Epithelial cell of proximal tubule (primary cell): ENCODE measurements around the gene SLC9A9. TPM values are rescaled to one million over a fixed set of nuclear protein-coding genes. Genes with fewer than 3 reads are reported as not detected.
A peak's percentile ranks its signal among the peaks of the same experiment; 100 is the strongest.

Experiments
- DNase-seq: peaks from one replicate; pipeline ENCODE4 v3.0.0-alpha.2; 2011; ENCODE audit warnings: low read depth
- H3K4me3 ChIP-seq: 2 replicates; pipeline ENCODE4 v1.5.1; 2011; ENCODE audit warnings: low read depth, mild to moderate bottlenecking, low read length
- CTCF ChIP-seq: conservative IDR thresholded peaks from 2 replicates; pipeline ENCODE4 v1.5.1; 2012; ENCODE audit warnings: low read depth, mild to moderate bottlenecking, low read length
- total RNA-seq: library from RNA; depleted of rRNA; stranded (reverse); fragments of >200 nt; gene quantifications from 2 replicates; pipeline ENCODE4 v1.2.3, GENCODE V29; 2015

SLC9A9 gene
- total RNA-seq, 1 donor from 2014 or later = 0.17 TPM

- no peak for TF ChIP-seq CTCF
- DNase-seq = no peak
- no peak overlapping the region for H3K4me3 ChIP-seq
These were observed 609.2 kb downstream of the SLC9A9 start for GRCh38 chr3:143239031-143239430.

- TF ChIP-seq CTCF = no peak
- DNase-seq = no peak
- no peak overlapping the region for H3K4me3 ChIP-seq
These were observed 611.1 kb downstream of the SLC9A9 start for GRCh38 chr3:143237077-143237627.

GRCh38 chr3:143236226-143236964 is 611.9 kb downstream of the SLC9A9 start:
- no peak for TF ChIP-seq CTCF
- H3K4me3 ChIP-seq = no peak overlapping the region
- peak; percentile 75 for DNase-seq

GRCh38 chr3:143235614-143236204 is 612.6 kb downstream of the SLC9A9 start:
- no peak overlapping the region for H3K4me3 ChIP-seq
- no peak for DNase-seq
- no peak for TF ChIP-seq CTCF

GRCh38 chr3:143234526-143234925 is 613.7 kb downstream of the SLC9A9 start:
- no peak for DNase-seq
- TF ChIP-seq CTCF = no peak
- no peak overlapping the region for H3K4me3 ChIP-seq

GRCh38 chr3:143232981-143233380 is 615.3 kb downstream of the SLC9A9 start:
- TF ChIP-seq CTCF = no peak
- H3K4me3 ChIP-seq = no peak overlapping the region
- DNase-seq = no peak
